Measurements from ENCODE around the gene PBRM1. TPM values are rescaled to one million over a fixed set of nuclear protein-coding genes. Genes with fewer than 3 reads are reported as not detected.
"Not testable (repeated sequence)": the region's sequence is repeated elsewhere in the genome, so short reads cannot be mapped to it uniquely, and the experiment has no call there.

The PBRM1 gene
- total and polyA plus RNA-seq, 2 of the 13 experiments (the other 11 are each of a cell fraction or from before 2014, with no cell fraction given), result 10.9 to 33.2 TPM

DNA sequence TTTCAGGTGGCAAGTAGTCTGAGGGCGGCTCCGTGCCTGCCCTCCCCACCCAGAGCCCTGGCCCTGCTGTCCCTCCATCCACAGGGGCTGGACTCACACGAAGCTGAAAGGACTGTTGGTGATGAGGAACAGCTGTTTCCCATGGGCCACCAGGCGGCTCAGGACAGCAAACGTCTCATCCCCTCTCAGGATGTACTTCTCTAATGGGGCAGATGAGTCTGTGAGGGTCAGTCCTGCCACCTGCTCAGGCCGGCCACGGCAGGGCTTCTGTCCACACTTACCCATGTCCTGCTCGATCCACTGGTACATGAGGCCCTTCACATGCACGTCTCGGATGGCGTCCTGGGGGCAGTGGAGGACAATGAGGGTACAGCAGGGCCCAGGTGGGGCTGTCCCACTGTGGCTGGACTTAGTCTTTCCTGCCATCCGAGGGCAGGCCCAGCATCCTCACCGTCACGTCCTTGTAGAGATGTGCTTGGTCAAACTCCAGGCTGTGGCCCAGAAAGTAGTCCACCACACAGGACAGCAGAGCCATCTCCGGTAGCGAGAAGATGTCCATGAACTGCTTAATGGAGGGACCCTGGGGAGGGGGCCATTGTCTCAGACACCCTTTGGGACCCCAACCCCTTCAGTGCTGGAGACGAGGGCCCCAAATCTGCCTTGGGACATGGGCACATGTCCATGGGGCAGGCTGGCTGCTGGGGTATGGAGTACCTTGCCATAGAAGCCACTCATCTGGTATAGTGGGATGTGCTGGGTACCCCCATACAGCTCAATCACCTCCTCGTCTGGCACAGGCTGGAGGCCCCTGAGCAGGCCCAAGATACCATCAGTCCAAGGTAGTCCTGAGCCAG lies 157.8 kb downstream of the PBRM1 start:
- WGBS (ENCODE audit: low lambda C conversion rate), result 100% methylated on average over 10 of the region's 18 CpGs
- 0 out of 2 replicates have a peak, but pooled peaks cover 5% of the 10 kb centered on the region for H4K20me1 ChIP-seq (ENCODE audit: insufficient read depth, low read length)
- FAIRE-seq (no peak), ATAC-seq (no peak), DNase-seq (ENCODE audit: low spot score) (no peak)
- H3K9ac ChIP-seq (ENCODE audit: insufficient read depth, low read depth, low read length), result no peak overlapping the region
- no peak overlapping the region for H3K4me2 ChIP-seq (ENCODE audit: low read depth, low read length)
- ChIA-PET CTCF (ENCODE audit: low intra/inter-chr PET ratio, low total read pairs) (no interaction called here), POLR2A (no interaction called here)
- peaks cover 21 to 42% of the 10 kb centered on the region in 2 experiments for H3K36me3 ChIP-seq (replicated peaks in 1 of 2; ENCODE audit: control insufficient read depth in 1 of 2, insufficient read depth in 2 of 2, low read length in 2 of 2)
- H2AFZ ChIP-seq (ENCODE audit: low read length), result no peak overlapping the region
- in situ Hi-C loops (cut with HindIII; ENCODE audit: extremely low pct_ligation_motif_present, low pct_unique_long_range_greater_than_20kb) (no loop called here), intact Hi-C loops (cut with micrococcal nuclease; ENCODE audit: unreplicated experiment) (no loop called here)
- H3K79me2 ChIP-seq (ENCODE audit: insufficient read depth, low read length), result peaks cover 26% of the 10 kb centered on the region
- no TSS peak for BruUV-seq (replicated peaks)
- no peak overlapping the region for H3K4me3 ChIP-seq (replicated peaks in 1 of 3; ENCODE audit: insufficient read depth in 1 of 3, low read depth in 2 of 3, low read length in 3 of 3)
- H3K27ac ChIP-seq (ENCODE audit: extremely low read length, insufficient read depth, low read length), result no peak overlapping the region
- no peaks in the 10 kb centered on the region for H3K27me3 ChIP-seq (ENCODE audit: control insufficient read depth in 1 of 2, insufficient read depth in 2 of 2, low read length in 2 of 2)
- H3K9me3 ChIP-seq (ENCODE audit: low read length), result no peaks in the 10 kb centered on the region
- no peak for TF ChIP-seq HNRNPLL (IDR thresholded peaks at IDR 0.05; ENCODE audit: low read depth, low read length, poor library complexity, severe bottlenecking)
- peak; percentile 21 for TF ChIP-seq AGO2 (optimal IDR thresholded peaks at IDR 0.05; ENCODE audit: low read depth, low read length)
- H3K4me1 ChIP-seq (ENCODE audit: insufficient read depth, low read length), result peaks cover 40% of the 10 kb centered on the region

GRCh38 chr3:52527039-52527731 lies 158.5 kb downstream of the PBRM1 start:
- intact Hi-C loops (cut with micrococcal nuclease; ENCODE audit: unreplicated experiment) (no loop called here), in situ Hi-C loops (cut with HindIII; ENCODE audit: extremely low pct_ligation_motif_present, low pct_unique_long_range_greater_than_20kb) (no loop called here)
- TF ChIP-seq SNAPC2 (CRISPR knock-in tag; IDR thresholded peaks at IDR 0.05), result no peak
- no peak for TF ChIP-seq ZNF709 (CRISPR knock-in tag; IDR thresholded peaks at IDR 0.05)
- TF ChIP-seq AGO2 (optimal IDR thresholded peaks at IDR 0.05; ENCODE audit: low read depth, low read length), result peak; percentile 53
- no peak for TF ChIP-seq NR2F6 (IDR thresholded peaks at IDR 0.05)
- peak; percentile 22; the same call in 1 of the 2 replicates for TF ChIP-seq NR2F6 (CRISPR knock-in tag; IDR thresholded peaks at IDR 0.05)
- no TSS peak for BruUV-seq (replicated peaks)
- H4K20me1 ChIP-seq (ENCODE audit: insufficient read depth, low read length), result 0 out of 2 replicates have a peak, but pooled peaks cover 4% of the 10 kb centered on the region
- H3K4me1 ChIP-seq (ENCODE audit: insufficient read depth, low read length), result peaks cover 36% of the 10 kb centered on the region
- DNase-seq (ENCODE audit: low spot score) (no peak), ATAC-seq (no peak), FAIRE-seq (no peak)
- POLR2A ChIA-PET, result interaction anchor here (0.8 to 1.2 kb wide), 2 partner anchors 9 kb away, joined by 3 to 4 read pairs; partner anchors contain the start of gene UQCC5
- no peak overlapping the region for H3K27ac ChIP-seq (ENCODE audit: extremely low read length, insufficient read depth, low read length)
- no peak overlapping the region for H3K9ac ChIP-seq (ENCODE audit: insufficient read depth, low read depth, low read length)
- H3K36me3 ChIP-seq (replicated peaks in 1 of 2; ENCODE audit: control insufficient read depth in 1 of 2, insufficient read depth in 2 of 2, low read length in 2 of 2), result peaks cover 21 to 42% of the 10 kb centered on the region in 2 experiments
- CTCF ChIA-PET (ENCODE audit: low intra/inter-chr PET ratio, low total read pairs), result no interaction called here
- peaks cover 18% of the 10 kb centered on the region for H3K79me2 ChIP-seq (ENCODE audit: insufficient read depth, low read length)
- H3K4me3 ChIP-seq (replicated peaks in 1 of 3; ENCODE audit: insufficient read depth in 1 of 3, low read depth in 2 of 3, low read length in 3 of 3), result no peak overlapping the region
- no peaks in the 10 kb centered on the region for H3K9me3 ChIP-seq (ENCODE audit: low read length)
- H3K27me3 ChIP-seq (ENCODE audit: control insufficient read depth in 1 of 2, insufficient read depth in 2 of 2, low read length in 2 of 2), result no peaks in the 10 kb centered on the region
- no peak overlapping the region for H2AFZ ChIP-seq (ENCODE audit: low read length)
- H3K4me2 ChIP-seq (ENCODE audit: low read depth, low read length), result no peak overlapping the region
- WGBS (ENCODE audit: low lambda C conversion rate), result 97% methylated on average over 7 of the region's 14 CpGs

GRCh38 chr3:52526671-52527038 lies 159.1 kb downstream of the PBRM1 start:
- H3K27me3 ChIP-seq (ENCODE audit: control insufficient read depth in 1 of 2, insufficient read depth in 2 of 2, low read length in 2 of 2); BruUV-seq (replicated peaks); intact Hi-C loops (cut with micrococcal nuclease; ENCODE audit: unreplicated experiment); H3K4me3 ChIP-seq (replicated peaks in 1 of 3; ENCODE audit: insufficient read depth in 1 of 3, low read depth in 2 of 3, low read length in 3 of 3); in situ Hi-C loops (cut with HindIII; ENCODE audit: extremely low pct_ligation_motif_present, low pct_unique_long_range_greater_than_20kb); DNase-seq (ENCODE audit: low spot score); ATAC-seq; H3K27ac ChIP-seq (ENCODE audit: extremely low read length, insufficient read depth, low read length); H3K9ac ChIP-seq (ENCODE audit: insufficient read depth, low read depth, low read length); H3K9me3 ChIP-seq (ENCODE audit: low read length); CTCF ChIA-PET (ENCODE audit: low intra/inter-chr PET ratio, low total read pairs); H4K20me1 ChIP-seq (ENCODE audit: insufficient read depth, low read length); H2AFZ ChIP-seq (ENCODE audit: low read length); FAIRE-seq; H3K4me2 ChIP-seq (ENCODE audit: low read depth, low read length): not testable (repeated sequence)
- peaks cover 13% of the 10 kb centered on the region for H3K79me2 ChIP-seq (ENCODE audit: insufficient read depth, low read length)
- POLR2A ChIA-PET, result interaction anchor here (0.8 to 1.2 kb wide), 2 partner anchors 8 to 9 kb away, joined by 3 to 4 read pairs; partner anchors contain the start of gene UQCC5
- peaks cover 31% of the 10 kb centered on the region for H3K4me1 ChIP-seq (ENCODE audit: insufficient read depth, low read length)
- peaks cover 21 to 42% of the 10 kb centered on the region in 2 experiments for H3K36me3 ChIP-seq (replicated peaks in 1 of 2; ENCODE audit: control insufficient read depth in 1 of 2, insufficient read depth in 2 of 2, low read length in 2 of 2)
- 94% methylated on average over 4 of the region's 5 CpGs for WGBS (ENCODE audit: low lambda C conversion rate)
